ENCODE data around the gene PDIK1L. TPM values are rescaled to one million over a fixed set of nuclear protein-coding genes. Genes with fewer than 3 reads are reported as not detected.

PDIK1L gene
- total and polyA plus RNA-seq, 9 of the 15 experiments (the other 6 are each of a cell fraction or from before 2014, with no cell fraction given): 12.8 to 30.2 (median 21.5) TPM

DNA sequence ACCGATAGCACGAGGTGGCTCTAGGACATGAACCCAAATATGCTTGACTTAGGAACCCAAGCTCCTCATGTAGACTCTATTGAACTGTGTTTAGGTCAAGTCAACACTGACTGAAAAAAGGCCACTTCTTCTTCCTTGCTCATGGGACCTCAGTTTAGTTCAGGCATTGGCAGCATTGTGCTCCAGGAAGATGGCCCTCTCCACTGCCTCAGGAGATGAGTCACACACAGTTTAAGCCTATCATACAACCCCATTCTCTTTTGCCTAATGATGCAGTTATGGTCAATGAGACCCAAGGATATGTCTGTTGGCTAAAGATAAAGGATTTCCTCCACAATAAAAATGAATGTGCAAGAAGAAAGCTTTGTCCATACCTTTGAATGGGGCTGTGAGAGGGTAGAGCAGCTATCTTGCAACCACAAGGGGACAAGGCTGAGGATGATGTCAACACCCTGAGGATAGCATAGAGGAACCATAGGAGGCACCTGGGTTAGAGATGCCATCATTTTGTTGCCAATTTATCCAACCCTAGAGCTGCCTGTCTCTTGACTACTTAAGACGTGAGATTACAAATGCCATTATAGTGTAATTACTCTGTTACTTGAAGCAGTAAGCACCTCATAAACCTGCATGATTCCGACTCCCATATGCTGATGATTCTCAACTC lies 41.2 kb upstream of the PDIK1L start (continued):
- TF ChIP-seq, protein P1, sequence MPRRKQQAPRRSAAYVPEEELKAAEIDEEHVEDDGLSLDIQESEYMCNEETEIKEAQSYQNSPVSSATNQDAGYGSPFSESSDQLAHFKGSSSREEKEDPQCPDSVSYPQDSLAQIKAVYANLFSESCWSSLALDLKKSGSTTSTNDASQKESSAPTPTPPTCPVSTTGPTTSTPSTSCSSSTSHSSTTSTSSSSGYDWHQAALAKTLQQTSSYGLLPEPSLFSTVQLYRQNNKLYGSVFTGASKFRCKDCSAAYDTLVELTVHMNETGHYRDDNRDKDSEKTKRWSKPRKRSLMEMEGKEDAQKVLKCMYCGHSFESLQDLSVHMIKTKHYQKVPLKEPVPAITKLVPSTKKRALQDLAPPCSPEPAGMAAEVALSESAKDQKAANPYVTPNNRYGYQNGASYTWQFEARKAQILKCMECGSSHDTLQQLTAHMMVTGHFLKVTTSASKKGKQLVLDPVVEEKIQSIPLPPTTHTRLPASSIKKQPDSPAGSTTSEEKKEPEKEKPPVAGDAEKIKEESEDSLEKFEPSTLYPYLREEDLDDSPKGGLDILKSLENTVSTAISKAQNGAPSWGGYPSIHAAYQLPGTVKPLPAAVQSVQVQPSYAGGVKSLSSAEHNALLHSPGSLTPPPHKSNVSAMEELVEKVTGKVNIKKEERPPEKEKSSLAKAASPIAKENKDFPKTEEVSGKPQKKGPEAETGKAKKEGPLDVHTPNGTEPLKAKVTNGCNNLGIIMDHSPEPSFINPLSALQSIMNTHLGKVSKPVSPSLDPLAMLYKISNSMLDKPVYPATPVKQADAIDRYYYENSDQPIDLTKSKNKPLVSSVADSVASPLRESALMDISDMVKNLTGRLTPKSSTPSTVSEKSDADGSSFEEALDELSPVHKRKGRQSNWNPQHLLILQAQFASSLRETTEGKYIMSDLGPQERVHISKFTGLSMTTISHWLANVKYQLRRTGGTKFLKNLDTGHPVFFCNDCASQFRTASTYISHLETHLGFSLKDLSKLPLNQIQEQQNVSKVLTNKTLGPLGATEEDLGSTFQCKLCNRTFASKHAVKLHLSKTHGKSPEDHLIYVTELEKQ (CRISPR knock-in tag; IDR thresholded peaks at IDR 0.05): no peak
- TF ChIP-seq, protein P2, sequence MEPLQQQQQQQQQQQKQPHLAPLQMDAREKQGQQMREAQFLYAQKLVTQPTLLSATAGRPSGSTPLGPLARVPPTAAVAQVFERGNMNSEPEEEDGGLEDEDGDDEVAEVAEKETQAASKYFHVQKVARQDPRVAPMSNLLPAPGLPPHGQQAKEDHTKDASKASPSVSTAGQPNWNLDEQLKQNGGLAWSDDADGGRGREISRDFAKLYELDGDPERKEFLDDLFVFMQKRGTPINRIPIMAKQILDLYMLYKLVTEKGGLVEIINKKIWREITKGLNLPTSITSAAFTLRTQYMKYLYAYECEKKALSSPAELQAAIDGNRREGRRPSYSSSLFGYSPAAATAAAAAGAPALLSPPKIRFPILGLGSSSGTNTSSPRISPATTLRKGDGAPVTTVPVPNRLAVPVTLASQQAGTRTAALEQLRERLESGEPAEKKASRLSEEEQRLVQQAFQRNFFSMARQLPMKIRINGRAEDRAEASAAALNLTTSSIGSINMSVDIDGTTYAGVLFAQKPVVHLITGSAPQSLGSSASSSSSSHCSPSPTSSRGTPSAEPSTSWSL (CRISPR knock-in tag; IDR thresholded peaks at IDR 0.05; ENCODE audit: borderline replicate concordance): no peak
- no peak for TF ChIP-seq SREBF2 (CRISPR knock-in tag; IDR thresholded peaks at IDR 0.05)
- TF ChIP-seq CBX1 (IDR thresholded peaks at IDR 0.05; ENCODE audit: low read depth): no peak
- no peak for TF ChIP-seq ESRRB (CRISPR knock-in tag; IDR thresholded peaks at IDR 0.05; ENCODE audit: borderline replicate concordance)
- TF ChIP-seq CBFA2T3 (IDR thresholded peaks at IDR 0.05): peak; percentile 99
- peak; percentile 10; the same call in 1 of the 2 replicates for TF ChIP-seq ZNF583 (CRISPR knock-in tag; IDR thresholded peaks at IDR 0.05)
- TF ChIP-seq FOXA1 (IDR thresholded peaks at IDR 0.05; ENCODE audit: borderline replicate concordance): no peak
- TF ChIP-seq SAFB (IDR thresholded peaks at IDR 0.05; ENCODE audit: borderline replicate concordance, low read depth, low read length): no peak
- peak in 1 of 2 experiments; percentile 21; a peak in 2 of 4 replicates for TF ChIP-seq TEAD1 (CRISPR knock-in tag; IDR thresholded peaks at IDR 0.05)
- peak; percentile 100 for TF ChIP-seq LCOR (CRISPR knock-in tag; IDR thresholded peaks at IDR 0.05)
- TF ChIP-seq RNF2 (IDR thresholded peaks at IDR 0.05): peak; percentile 97
- peak; percentile 99 for TF ChIP-seq TAL1 (IDR thresholded peaks at IDR 0.05)
- TF ChIP-seq, protein P3, sequence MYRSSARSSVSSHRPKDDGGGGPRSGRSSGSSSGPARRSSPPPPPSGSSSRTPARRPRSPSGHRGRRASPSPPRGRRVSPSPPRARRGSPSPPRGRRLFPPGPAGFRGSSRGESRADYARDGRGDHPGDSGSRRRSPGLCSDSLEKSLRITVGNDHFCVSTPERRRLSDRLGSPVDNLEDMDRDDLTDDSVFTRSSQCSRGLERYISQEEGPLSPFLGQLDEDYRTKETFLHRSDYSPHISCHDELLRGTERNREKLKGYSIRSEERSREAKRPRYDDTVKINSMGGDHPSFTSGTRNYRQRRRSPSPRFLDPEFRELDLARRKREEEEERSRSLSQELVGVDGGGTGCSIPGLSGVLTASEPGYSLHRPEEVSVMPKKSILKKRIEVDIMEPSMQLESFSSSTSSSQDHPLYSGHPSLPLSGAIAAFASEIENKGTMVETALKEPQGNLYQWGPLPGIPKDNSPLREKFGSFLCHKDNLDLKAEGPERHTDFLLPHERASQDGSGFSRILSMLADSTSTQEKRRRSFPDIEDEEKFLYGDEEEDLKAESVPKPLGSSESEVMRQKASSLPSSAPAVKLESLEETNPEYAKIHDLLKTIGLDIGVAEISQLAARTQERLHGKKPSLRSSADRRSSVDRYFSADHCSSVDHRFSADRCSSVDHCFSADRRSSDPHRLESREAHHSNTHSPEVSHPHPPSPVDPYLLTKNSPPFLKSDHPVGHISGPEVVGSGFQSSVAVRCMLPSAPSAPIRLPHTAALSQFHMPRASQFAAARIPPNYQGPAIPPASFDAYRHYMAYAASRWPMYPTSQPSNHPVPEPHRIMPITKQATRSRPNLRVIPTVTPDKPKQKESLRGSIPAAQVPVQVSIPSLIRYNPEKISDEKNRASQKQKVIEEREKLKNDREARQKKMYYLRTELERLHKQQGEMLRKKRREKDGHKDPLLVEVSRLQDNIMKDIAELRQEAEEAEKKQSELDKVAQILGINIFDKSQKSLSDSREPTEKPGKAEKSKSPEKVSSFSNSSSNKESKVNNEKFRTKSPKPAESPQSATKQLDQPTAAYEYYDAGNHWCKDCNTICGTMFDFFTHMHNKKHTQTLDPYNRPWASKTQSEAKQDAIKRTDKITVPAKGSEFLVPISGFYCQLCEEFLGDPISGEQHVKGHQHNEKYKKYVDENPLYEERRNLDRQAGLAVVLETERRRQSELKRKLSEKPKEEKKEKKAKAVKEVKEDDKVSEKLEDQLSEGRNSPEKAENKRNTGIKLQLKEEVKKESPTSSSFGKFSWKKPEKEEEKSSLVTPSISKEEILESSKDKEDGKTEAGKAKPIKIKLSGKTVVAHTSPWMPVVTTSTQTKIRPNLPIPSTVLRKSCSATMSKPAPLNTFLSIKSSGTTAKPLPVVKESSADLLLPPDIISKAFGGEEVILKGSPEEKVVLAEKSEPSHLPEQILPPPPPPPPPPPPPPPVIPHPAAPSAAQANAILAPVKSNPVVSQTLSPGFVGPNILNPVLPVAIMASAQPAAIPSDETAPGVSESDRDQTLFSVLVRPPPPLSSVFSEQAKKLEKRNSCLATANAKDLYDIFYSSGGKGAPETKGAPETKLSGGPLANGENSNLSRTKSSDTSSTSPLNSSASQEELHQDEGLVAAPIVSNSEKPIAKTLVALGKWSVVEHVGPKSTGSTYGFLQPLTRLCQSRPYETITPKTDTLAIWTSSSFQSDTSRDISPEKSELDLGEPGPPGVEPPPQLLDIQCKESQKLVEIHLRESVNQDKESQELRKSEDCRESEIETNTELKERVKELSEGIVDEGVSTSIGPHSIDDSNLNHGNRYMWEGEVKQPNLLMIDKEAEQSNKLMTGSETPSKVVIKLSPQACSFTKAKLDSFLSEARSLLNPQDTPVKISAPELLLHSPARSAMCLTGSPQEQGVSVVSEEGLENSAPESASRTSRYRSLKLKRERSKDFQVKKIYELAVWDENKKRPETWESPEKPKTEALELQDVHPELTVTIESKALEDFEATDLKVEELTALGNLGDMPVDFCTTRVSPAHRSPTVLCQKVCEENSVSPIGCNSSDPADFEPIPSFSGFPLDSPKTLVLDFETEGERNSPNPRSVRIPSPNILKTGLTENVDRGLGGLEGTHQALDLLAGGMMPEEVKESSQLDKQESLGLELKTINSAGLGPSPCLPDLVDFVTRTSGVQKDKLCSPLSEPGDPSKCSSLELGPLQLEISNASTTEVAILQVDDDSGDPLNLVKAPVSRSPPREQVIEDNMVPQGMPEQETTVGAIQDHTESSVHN (IDR thresholded peaks at IDR 0.05; ENCODE audit: borderline replicate concordance in 1 of 2, low read depth in 1 of 2): peak in 1 of 2 experiments; percentile 66; a peak in 1 of 4 replicates
